ENCODE results near the gene PARVB.

- no peak for TF ChIP-seq CTCF (IDR thresholded peaks at IDR 0.05)
- no peak for TF ChIP-seq POLR2AphosphoS5 (IDR thresholded peaks at IDR 0.05)
Measured at GRCh38 chr22:44075670-44076069, 51.6 kb downstream of the PARVB start.
